Neural cell (in vitro differentiated cells): ENCODE measurements around the gene ARHGEF12. TPM values are rescaled to one million over a fixed set of nuclear protein-coding genes. Genes with fewer than 3 reads are reported as not detected.

ENCODE experiments used
- H2AFZ ChIP-seq: fragments of 200-600, 300-800 bp; sonication (generic), shearing (Covaris generic); 2 replicates; pipeline ENCODE4 v1.6.0; 2014; ENCODE audit warnings: low read depth, mild to moderate bottlenecking, antibody characterized with exemption, low read length, moderate library complexity
- H3F3A ChIP-seq: fragments of 200-600 bp; shearing (Covaris generic); 2 replicates; pipeline ENCODE4 v1.6.1; 2016; ENCODE audit warnings: mild to moderate bottlenecking, moderate library complexity, mixed read lengths, antibody characterized with exemption, low read length; ENCODE audit not compliant: insufficient read depth, poor library complexity, severe bottlenecking
- H3K27ac ChIP-seq: fragments of 200-600, 300-800 bp; sonication (generic), shearing (Covaris generic); 2 replicates; pipeline ENCODE4 v1.5.1; 2014; ENCODE audit warnings: mild to moderate bottlenecking, low read length, moderate library complexity
- H3K27me3 ChIP-seq: fragments of 300-800, 200-600 bp; sonication (generic), shearing (Covaris generic); 2 replicates; pipeline ENCODE4 v1.6.0; 2014; ENCODE audit warnings: mild to moderate bottlenecking, low read depth, low read length, moderate library complexity; ENCODE audit not compliant: insufficient read depth
- H3K36me3 ChIP-seq: fragments of 300-800, 200-600 bp; sonication (generic), shearing (Covaris generic); 2 replicates; pipeline ENCODE4 v1.5.1; 2014; ENCODE audit warnings: mild to moderate bottlenecking, antibody characterized with exemption, low read length, moderate library complexity; ENCODE audit not compliant: insufficient read depth
- H3K4me2 ChIP-seq: fragments of 300-800, 200-600 bp; sonication (generic), shearing (Covaris generic); 2 replicates; pipeline ENCODE4 v1.6.0; 2014; ENCODE audit warnings: mild to moderate bottlenecking, low read length
- H3K4me3 ChIP-seq: fragments of 300-800, 200-600 bp; sonication (generic), shearing (Covaris generic); 2 replicates; pipeline ENCODE4 v1.5.1; 2014; ENCODE audit warnings: mild to moderate bottlenecking, low read length, moderate library complexity
- H3K79me2 ChIP-seq: fragments of 200-600 bp; shearing (Covaris generic); replicated peaks from 2 replicates; pipeline ENCODE4 v1.6.0; 2014; ENCODE audit warnings: mild to moderate bottlenecking, low read length, moderate library complexity; ENCODE audit not compliant: insufficient read depth
- H3K9ac ChIP-seq: fragments of 300-800, 200-600 bp; sonication (generic), shearing (Covaris generic); 2 replicates; pipeline ENCODE4 v1.6.1; 2016; ENCODE audit warnings: mild to moderate bottlenecking, low read length, mixed read lengths
- H3K9me2 ChIP-seq: fragments of 200-600 bp; shearing (Covaris generic); 2 replicates; pipeline ENCODE4 v1.6.1; 2016; ENCODE audit warnings: mild to moderate bottlenecking, low read length, mixed read lengths; ENCODE audit not compliant: insufficient read depth
- H3K9me3 ChIP-seq: fragments of 200-600, 300-800 bp; sonication (generic), shearing (Covaris generic); 2 replicates; pipeline ENCODE4 v1.6.1; 2016; ENCODE audit warnings: mild to moderate bottlenecking, mixed run types, low read length, moderate library complexity, mixed read lengths
- H4K20me1 ChIP-seq: fragments of 200-600 bp; shearing (Covaris generic); 2 replicates; pipeline ENCODE4 v1.6.1; 2016; ENCODE audit warnings: mild to moderate bottlenecking, mixed run types; ENCODE audit not compliant: insufficient read depth
- CTCF ChIP-seq: fragments of 450-650 bp; IDR thresholded peaks from 2 replicates; pipeline ENCODE4 v1.5.1; 2014; ENCODE audit warnings: antibody characterized with exemption, mild to moderate bottlenecking, moderate library complexity; ENCODE audit not compliant: poor library complexity, severe bottlenecking
- EP300 ChIP-seq: fragments of 450-650 bp; conservative IDR thresholded peaks from 2 replicates; pipeline ENCODE4 v1.6.1; 2014; ENCODE audit warnings: antibody characterized with exemption, mild to moderate bottlenecking, moderate library complexity; ENCODE audit not compliant: poor library complexity, severe bottlenecking
- EZH2 ChIP-seq: fragments of 200-600, 300-800 bp; shearing (Covaris generic), sonication (generic); IDR thresholded peaks from 2 replicates; pipeline ENCODE4 v1.6.1; 2014; ENCODE audit warnings: antibody characterized with exemption, low read length, borderline replicate concordance, mild to moderate bottlenecking; ENCODE audit not compliant: insufficient read depth, poor library complexity, severe bottlenecking
- MXI1 ChIP-seq: fragments of 450-650 bp; conservative IDR thresholded peaks from 2 replicates; pipeline ENCODE4 v1.6.1; 2014; ENCODE audit warnings: antibody characterized with exemption, mild to moderate bottlenecking; ENCODE audit not compliant: poor library complexity, severe bottlenecking
- POLR2AphosphoS5 ChIP-seq: IDR thresholded peaks from 2 replicates; pipeline ENCODE4 v1.6.1; 2012
- RAD21 ChIP-seq: fragments of 450-650 bp; conservative IDR thresholded peaks from 2 replicates; pipeline ENCODE4 v1.6.1; 2014; ENCODE audit warnings: antibody characterized with exemption, mild to moderate bottlenecking, moderate library complexity
- SMC3 ChIP-seq: fragments of 450-650 bp; conservative IDR thresholded peaks from 2 replicates; pipeline ENCODE4 v1.6.1; 2014; ENCODE audit warnings: antibody characterized with exemption, mild to moderate bottlenecking, moderate library complexity; ENCODE audit not compliant: poor library complexity
- TAF1 ChIP-seq: IDR thresholded peaks from 2 replicates; pipeline ENCODE4 v1.6.1; 2012; ENCODE audit warnings: low read depth
- polyA plus RNA-seq: library from polyadenylated mRNA; depleted of rRNA; stranded (reverse); fragments of >200 nt; gene quantifications from 2 replicates; pipeline ENCODE4 v1.2.3, GENCODE V29; 2014
- TF ChIP-seq, protein P1 (sequence below): IDR thresholded peaks from 2 replicates; pipeline ENCODE4 v1.6.1; 2012; ENCODE audit warnings: borderline replicate concordance

The ARHGEF12 gene
- polyA plus RNA-seq, 1 donor from 2014 or later = 93.4 TPM

- H3K4me2 ChIP-seq = no peak overlapping the region
- no peak overlapping the region for H2AFZ ChIP-seq
- H3K36me3 ChIP-seq = no peaks in the 10 kb centered on the region
- no peaks in the 10 kb centered on the region for H3F3A ChIP-seq
- H3K9me3 ChIP-seq = no peaks in the 10 kb centered on the region
- H3K4me3 ChIP-seq = no peak overlapping the region
- no peaks in the 10 kb centered on the region for H3K79me2 ChIP-seq
- H3K9ac ChIP-seq = no peak overlapping the region
- H3K27ac ChIP-seq = no peak overlapping the region
- H4K20me1 ChIP-seq = no peaks in the 10 kb centered on the region
- no peaks in the 10 kb centered on the region for H3K9me2 ChIP-seq
- TF ChIP-seq CTCF = no peak
- TF ChIP-seq, protein P1, sequence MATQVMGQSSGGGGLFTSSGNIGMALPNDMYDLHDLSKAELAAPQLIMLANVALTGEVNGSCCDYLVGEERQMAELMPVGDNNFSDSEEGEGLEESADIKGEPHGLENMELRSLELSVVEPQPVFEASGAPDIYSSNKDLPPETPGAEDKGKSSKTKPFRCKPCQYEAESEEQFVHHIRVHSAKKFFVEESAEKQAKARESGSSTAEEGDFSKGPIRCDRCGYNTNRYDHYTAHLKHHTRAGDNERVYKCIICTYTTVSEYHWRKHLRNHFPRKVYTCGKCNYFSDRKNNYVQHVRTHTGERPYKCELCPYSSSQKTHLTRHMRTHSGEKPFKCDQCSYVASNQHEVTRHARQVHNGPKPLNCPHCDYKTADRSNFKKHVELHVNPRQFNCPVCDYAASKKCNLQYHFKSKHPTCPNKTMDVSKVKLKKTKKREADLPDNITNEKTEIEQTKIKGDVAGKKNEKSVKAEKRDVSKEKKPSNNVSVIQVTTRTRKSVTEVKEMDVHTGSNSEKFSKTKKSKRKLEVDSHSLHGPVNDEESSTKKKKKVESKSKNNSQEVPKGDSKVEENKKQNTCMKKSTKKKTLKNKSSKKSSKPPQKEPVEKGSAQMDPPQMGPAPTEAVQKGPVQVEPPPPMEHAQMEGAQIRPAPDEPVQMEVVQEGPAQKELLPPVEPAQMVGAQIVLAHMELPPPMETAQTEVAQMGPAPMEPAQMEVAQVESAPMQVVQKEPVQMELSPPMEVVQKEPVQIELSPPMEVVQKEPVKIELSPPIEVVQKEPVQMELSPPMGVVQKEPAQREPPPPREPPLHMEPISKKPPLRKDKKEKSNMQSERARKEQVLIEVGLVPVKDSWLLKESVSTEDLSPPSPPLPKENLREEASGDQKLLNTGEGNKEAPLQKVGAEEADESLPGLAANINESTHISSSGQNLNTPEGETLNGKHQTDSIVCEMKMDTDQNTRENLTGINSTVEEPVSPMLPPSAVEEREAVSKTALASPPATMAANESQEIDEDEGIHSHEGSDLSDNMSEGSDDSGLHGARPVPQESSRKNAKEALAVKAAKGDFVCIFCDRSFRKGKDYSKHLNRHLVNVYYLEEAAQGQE = no peak
- no peak for TF ChIP-seq TAF1
- TF ChIP-seq MXI1 = no peak
- TF ChIP-seq RAD21 = no peak
- no peak for TF ChIP-seq POLR2AphosphoS5
- no peak for TF ChIP-seq SMC3
- TF ChIP-seq EP300 = no peak
- no peaks in the 10 kb centered on the region for H3K27me3 ChIP-seq
These were observed 185.0 kb downstream of the ARHGEF12 start for GRCh38 chr11:120521176-120521575.

- H4K20me1 ChIP-seq = no peaks in the 10 kb centered on the region
- H3K27me3 ChIP-seq = no peaks in the 10 kb centered on the region
- no peaks in the 10 kb centered on the region for H3K36me3 ChIP-seq
- no peak overlapping the region for H3K9ac ChIP-seq
- H3K79me2 ChIP-seq = no peaks in the 10 kb centered on the region
- H3K4me3 ChIP-seq = no peak overlapping the region
- no peak overlapping the region for H3K27ac ChIP-seq
- H3K9me2 ChIP-seq = no peaks in the 10 kb centered on the region
- H3K9me3 ChIP-seq = no peaks in the 10 kb centered on the region
- H3F3A ChIP-seq = no peaks in the 10 kb centered on the region
- no peak overlapping the region for H2AFZ ChIP-seq
- H3K4me2 ChIP-seq = no peak overlapping the region
- TF ChIP-seq, protein P1 = no peak
- TF ChIP-seq MXI1 (no peak), CTCF (no peak), TAF1 (no peak), EP300 (no peak), RAD21 (no peak), EZH2 (no peak), SMC3 (no peak), POLR2AphosphoS5 (no peak)
These were observed 185.8 kb downstream of the ARHGEF12 start for GRCh38 chr11:120522021-120522420.
